ENCODE results near the gene SRGAP3.

SRGAP3 gene

GRCh38 chr3:9196020-9196419 lies 53.4 kb downstream of the SRGAP3 start:
- no peak overlapping the region for H3K9ac ChIP-seq (ENCODE audit: low read depth in 1 of 2, low read length in 2 of 2)
- no peaks in the 10 kb centered on the region for H3K36me3 ChIP-seq (ENCODE audit: control insufficient read depth in 2 of 2, insufficient read depth in 2 of 2, low read length in 2 of 2)
- no peak overlapping the region for H3K4me3 ChIP-seq (ENCODE audit: low read length in 2 of 2)
- H3K9me3 ChIP-seq (ENCODE audit: control insufficient read depth in 2 of 2, low read length in 2 of 2) = no peaks in the 10 kb centered on the region
- H3K27ac ChIP-seq (ENCODE audit: low read depth in 2 of 2, low read length in 2 of 2) = no peak overlapping the region
- H3K27me3 ChIP-seq (ENCODE audit: control insufficient read depth in 2 of 2, insufficient read depth in 2 of 2, low read length in 2 of 2) = no peaks in the 10 kb centered on the region
- H3K4me1 ChIP-seq (ENCODE audit: control insufficient read depth in 2 of 2, insufficient read depth in 2 of 2, low read length in 2 of 2) = no peaks in the 10 kb centered on the region

GRCh38 chr3:9195390-9195789 lies 54.1 kb downstream of the SRGAP3 start:
- no peaks in the 10 kb centered on the region for H3K36me3 ChIP-seq (ENCODE audit: control insufficient read depth in 2 of 2, insufficient read depth in 2 of 2, low read length in 2 of 2)
- H3K9ac ChIP-seq (ENCODE audit: low read depth in 1 of 2, low read length in 2 of 2) = no peak overlapping the region
- H3K4me1 ChIP-seq (ENCODE audit: control insufficient read depth in 2 of 2, insufficient read depth in 2 of 2, low read length in 2 of 2) = no peaks in the 10 kb centered on the region
- no peak overlapping the region for H3K27ac ChIP-seq (ENCODE audit: low read depth in 2 of 2, low read length in 2 of 2)
- H3K9me3 ChIP-seq (ENCODE audit: control insufficient read depth in 2 of 2, low read length in 2 of 2) = no peaks in the 10 kb centered on the region
- no peaks in the 10 kb centered on the region for H3K27me3 ChIP-seq (ENCODE audit: control insufficient read depth in 2 of 2, insufficient read depth in 2 of 2, low read length in 2 of 2)
- H3K4me3 ChIP-seq (ENCODE audit: low read length in 2 of 2) = no peak overlapping the region

GRCh38 chr3:9194509-9195184 lies 54.8 kb downstream of the SRGAP3 start:
- H3K27ac ChIP-seq (ENCODE audit: low read depth in 2 of 2, low read length in 2 of 2) = no peak overlapping the region
- no peak overlapping the region for H3K4me3 ChIP-seq (ENCODE audit: low read length in 2 of 2)
- H3K27me3 ChIP-seq (ENCODE audit: control insufficient read depth in 2 of 2, insufficient read depth in 2 of 2, low read length in 2 of 2) = no peaks in the 10 kb centered on the region
- H3K9me3 ChIP-seq (ENCODE audit: control insufficient read depth in 2 of 2, low read length in 2 of 2) = no peaks in the 10 kb centered on the region
- no peaks in the 10 kb centered on the region for H3K4me1 ChIP-seq (ENCODE audit: control insufficient read depth in 2 of 2, insufficient read depth in 2 of 2, low read length in 2 of 2)
- H3K9ac ChIP-seq (ENCODE audit: low read depth in 1 of 2, low read length in 2 of 2) = no peak overlapping the region
- H3K36me3 ChIP-seq (ENCODE audit: control insufficient read depth in 2 of 2, insufficient read depth in 2 of 2, low read length in 2 of 2) = no peaks in the 10 kb centered on the region

GRCh38 chr3:9193633-9194195 lies 55.7 kb downstream of the SRGAP3 start:
- Histone ChIP-seq H3K9ac (ENCODE audit: low read depth in 1 of 2, low read length in 2 of 2) (no peak overlapping the region), H3K4me1 (ENCODE audit: control insufficient read depth in 2 of 2, insufficient read depth in 2 of 2, low read length in 2 of 2) (no peaks in the 10 kb centered on the region), H3K4me3 (ENCODE audit: low read length in 2 of 2) (no peak overlapping the region), H3K9me3 (ENCODE audit: control insufficient read depth in 2 of 2, low read length in 2 of 2) (no peaks in the 10 kb centered on the region), H3K27me3 (ENCODE audit: control insufficient read depth in 2 of 2, insufficient read depth in 2 of 2, low read length in 2 of 2) (no peaks in the 10 kb centered on the region), H3K27ac (ENCODE audit: low read depth in 2 of 2, low read length in 2 of 2) (no peak overlapping the region), H3K36me3 (ENCODE audit: control insufficient read depth in 2 of 2, insufficient read depth in 2 of 2, low read length in 2 of 2) (no peaks in the 10 kb centered on the region)

- H3K9ac ChIP-seq (ENCODE audit: low read depth in 1 of 2, low read length in 2 of 2) = no peak overlapping the region
- no peaks in the 10 kb centered on the region for H3K9me3 ChIP-seq (ENCODE audit: control insufficient read depth in 2 of 2, low read length in 2 of 2)
- no peak overlapping the region for H3K4me3 ChIP-seq (ENCODE audit: low read length in 2 of 2)
- no peaks in the 10 kb centered on the region for H3K27me3 ChIP-seq (ENCODE audit: control insufficient read depth in 2 of 2, insufficient read depth in 2 of 2, low read length in 2 of 2)
- no peaks in the 10 kb centered on the region for H3K36me3 ChIP-seq (ENCODE audit: control insufficient read depth in 2 of 2, insufficient read depth in 2 of 2, low read length in 2 of 2)
- no peak overlapping the region for H3K27ac ChIP-seq (ENCODE audit: low read depth in 2 of 2, low read length in 2 of 2)
- H3K4me1 ChIP-seq (ENCODE audit: control insufficient read depth in 2 of 2, insufficient read depth in 2 of 2, low read length in 2 of 2) = no peaks in the 10 kb centered on the region
Measured at GRCh38 chr3:9193211-9193610, 56.2 kb downstream of the SRGAP3 start.

- H3K4me1 ChIP-seq (ENCODE audit: control insufficient read depth in 2 of 2, insufficient read depth in 2 of 2, low read length in 2 of 2) = no peaks in the 10 kb centered on the region
- no peaks in the 10 kb centered on the region for H3K27me3 ChIP-seq (ENCODE audit: control insufficient read depth in 2 of 2, insufficient read depth in 2 of 2, low read length in 2 of 2)
- no peak overlapping the region for H3K9ac ChIP-seq (ENCODE audit: low read depth in 1 of 2, low read length in 2 of 2)
- H3K4me3 ChIP-seq (ENCODE audit: low read length in 2 of 2) = no peak overlapping the region
- no peaks in the 10 kb centered on the region for H3K36me3 ChIP-seq (ENCODE audit: control insufficient read depth in 2 of 2, insufficient read depth in 2 of 2, low read length in 2 of 2)
- no peaks in the 10 kb centered on the region for H3K9me3 ChIP-seq (ENCODE audit: control insufficient read depth in 2 of 2, low read length in 2 of 2)
- H3K27ac ChIP-seq (ENCODE audit: low read depth in 2 of 2, low read length in 2 of 2) = no peak overlapping the region
Measured at GRCh38 chr3:9192248-9193025, 57.0 kb downstream of the SRGAP3 start.

GRCh38 chr3:9190276-9190675 lies 59.2 kb downstream of the SRGAP3 start:
- no peaks in the 10 kb centered on the region for H3K4me1 ChIP-seq (ENCODE audit: control insufficient read depth in 2 of 2, insufficient read depth in 2 of 2, low read length in 2 of 2)
- no peaks in the 10 kb centered on the region for H3K9me3 ChIP-seq (ENCODE audit: control insufficient read depth in 2 of 2, low read length in 2 of 2)
- H3K36me3 ChIP-seq (ENCODE audit: control insufficient read depth in 2 of 2, insufficient read depth in 2 of 2, low read length in 2 of 2) = no peaks in the 10 kb centered on the region
- H3K27me3 ChIP-seq (ENCODE audit: control insufficient read depth in 2 of 2, insufficient read depth in 2 of 2, low read length in 2 of 2) = no peaks in the 10 kb centered on the region
- H3K9ac ChIP-seq (ENCODE audit: low read depth in 1 of 2, low read length in 2 of 2) = no peak overlapping the region
- H3K27ac ChIP-seq (ENCODE audit: low read depth in 2 of 2, low read length in 2 of 2) = no peak overlapping the region
- H3K4me3 ChIP-seq (ENCODE audit: low read length in 2 of 2) = no peak overlapping the region

- Histone ChIP-seq H3K9me3 (ENCODE audit: control insufficient read depth in 2 of 2, low read length in 2 of 2) (no peaks in the 10 kb centered on the region), H3K9ac (ENCODE audit: low read depth in 1 of 2, low read length in 2 of 2) (no peak overlapping the region), H3K4me3 (ENCODE audit: low read length in 2 of 2) (no peak overlapping the region), H3K27me3 (ENCODE audit: control insufficient read depth in 2 of 2, insufficient read depth in 2 of 2, low read length in 2 of 2) (no peaks in the 10 kb centered on the region), H3K4me1 (ENCODE audit: control insufficient read depth in 2 of 2, insufficient read depth in 2 of 2, low read length in 2 of 2) (no peaks in the 10 kb centered on the region), H3K36me3 (ENCODE audit: control insufficient read depth in 2 of 2, insufficient read depth in 2 of 2, low read length in 2 of 2) (no peaks in the 10 kb centered on the region), H3K27ac (ENCODE audit: low read depth in 2 of 2, low read length in 2 of 2) (no peak overlapping the region)
Measured at GRCh38 chr3:9188583-9188982, 60.9 kb downstream of the SRGAP3 start.

- no peaks in the 10 kb centered on the region for H3K9me3 ChIP-seq (ENCODE audit: control insufficient read depth in 2 of 2, low read length in 2 of 2)
- H3K9ac ChIP-seq (ENCODE audit: low read depth in 1 of 2, low read length in 2 of 2) = no peak overlapping the region
- no peak overlapping the region for H3K4me3 ChIP-seq (ENCODE audit: low read length in 2 of 2)
- H3K4me1 ChIP-seq (ENCODE audit: control insufficient read depth in 2 of 2, insufficient read depth in 2 of 2, low read length in 2 of 2) = no peaks in the 10 kb centered on the region
- no peaks in the 10 kb centered on the region for H3K36me3 ChIP-seq (ENCODE audit: control insufficient read depth in 2 of 2, insufficient read depth in 2 of 2, low read length in 2 of 2)
- H3K27ac ChIP-seq (ENCODE audit: low read depth in 2 of 2, low read length in 2 of 2) = no peak overlapping the region
- no peaks in the 10 kb centered on the region for H3K27me3 ChIP-seq (ENCODE audit: control insufficient read depth in 2 of 2, insufficient read depth in 2 of 2, low read length in 2 of 2)
Measured at GRCh38 chr3:9185701-9186100, 63.7 kb downstream of the SRGAP3 start.

GRCh38 chr3:9185046-9185445 lies 64.4 kb downstream of the SRGAP3 start:
- Histone ChIP-seq H3K27me3 (ENCODE audit: control insufficient read depth in 2 of 2, insufficient read depth in 2 of 2, low read length in 2 of 2) (no peaks in the 10 kb centered on the region), H3K9ac (ENCODE audit: low read depth in 1 of 2, low read length in 2 of 2) (no peak overlapping the region), H3K4me1 (ENCODE audit: control insufficient read depth in 2 of 2, insufficient read depth in 2 of 2, low read length in 2 of 2) (no peaks in the 10 kb centered on the region)

More at GRCh38 chr3:9185046-9185445, 64.4 kb downstream of the SRGAP3 start:
- Histone ChIP-seq H3K4me3 (ENCODE audit: low read length in 2 of 2) (no peak overlapping the region), H3K36me3 (ENCODE audit: control insufficient read depth in 2 of 2, insufficient read depth in 2 of 2, low read length in 2 of 2) (no peaks in the 10 kb centered on the region), H3K27ac (ENCODE audit: low read depth in 2 of 2, low read length in 2 of 2) (no peak overlapping the region), H3K9me3 (ENCODE audit: control insufficient read depth in 2 of 2, low read length in 2 of 2) (no peaks in the 10 kb centered on the region)

All from mucosa of rectum (tissue), 2 donors.